ENCODE measurements around the gene BRD1. TPM values are rescaled to one million over a fixed set of nuclear protein-coding genes. Genes with fewer than 3 reads are reported as not detected.

Gene BRD1
- total RNA-seq, 1 donor from 2014 or later: 37.4 TPM

- TF ChIP-seq CTCF (IDR thresholded peaks at IDR 0.05): no peak
- H3K4me1 ChIP-seq: no peaks in the 10 kb centered on the region
- DNase-seq: no peak
- peaks cover 27% of the 10 kb centered on the region for H3K27me3 ChIP-seq (ENCODE audit: low read depth)
- no peak for ATAC-seq
- intact Hi-C loops (cut with DNase I): no loop called here
- H3K36me3 ChIP-seq: no peaks in the 10 kb centered on the region
- no peak overlapping the region for H3K4me3 ChIP-seq
- H3K9me3 ChIP-seq: peaks cover 28% of the 10 kb centered on the region
- H3K27ac ChIP-seq: no peak overlapping the region
Observed at GRCh38 chr22:49749885-49750510, 77.7 kb downstream of the BRD1 start.

- H3K4me1 ChIP-seq: no peaks in the 10 kb centered on the region
- ATAC-seq (no peak), DNase-seq (no peak)
- TF ChIP-seq CTCF (IDR thresholded peaks at IDR 0.05): no peak
- peaks cover 22% of the 10 kb centered on the region for H3K27me3 ChIP-seq (ENCODE audit: low read depth)
- no peak overlapping the region for H3K27ac ChIP-seq
- no peak overlapping the region for H3K4me3 ChIP-seq
- H3K36me3 ChIP-seq: no peaks in the 10 kb centered on the region
- intact Hi-C loops (cut with DNase I): no loop called here
- peaks cover 34% of the 10 kb centered on the region for H3K9me3 ChIP-seq
Observed at GRCh38 chr22:49749227-49749626, 78.4 kb downstream of the BRD1 start.

- no peaks in the 10 kb centered on the region for H3K36me3 ChIP-seq
- intact Hi-C loops (cut with DNase I): no loop called here
- DNase-seq (no peak), ATAC-seq (no peak)
- H3K4me3 ChIP-seq: no peak overlapping the region
- H3K27me3 ChIP-seq (ENCODE audit: low read depth): peaks cover 16% of the 10 kb centered on the region
- H3K4me1 ChIP-seq: no peaks in the 10 kb centered on the region
- peaks cover 34% of the 10 kb centered on the region for H3K9me3 ChIP-seq
- H3K27ac ChIP-seq: no peak overlapping the region
- TF ChIP-seq CTCF (IDR thresholded peaks at IDR 0.05): no peak
Observed at GRCh38 chr22:49748514-49748913, 79.2 kb downstream of the BRD1 start.

- no peaks in the 10 kb centered on the region for H3K4me1 ChIP-seq
- intact Hi-C loops (cut with DNase I): no loop called here
- peaks cover 34% of the 10 kb centered on the region for H3K9me3 ChIP-seq
- H3K27me3 ChIP-seq (ENCODE audit: low read depth): peaks cover 16% of the 10 kb centered on the region
- H3K4me3 ChIP-seq: no peak overlapping the region
- no peak for TF ChIP-seq CTCF (IDR thresholded peaks at IDR 0.05)
- DNase-seq (no peak), ATAC-seq (no peak)
- no peak overlapping the region for H3K27ac ChIP-seq
- H3K36me3 ChIP-seq: no peaks in the 10 kb centered on the region
Observed at GRCh38 chr22:49747716-49748115, 80.0 kb downstream of the BRD1 start.

- peaks cover 16% of the 10 kb centered on the region for H3K27me3 ChIP-seq (ENCODE audit: low read depth)
- intact Hi-C loops (cut with DNase I): no loop called here
- ATAC-seq (no peak), DNase-seq (no peak)
- H3K4me3 ChIP-seq: no peak overlapping the region
- no peak for TF ChIP-seq CTCF (IDR thresholded peaks at IDR 0.05)
- H3K36me3 ChIP-seq: no peaks in the 10 kb centered on the region
- no peak overlapping the region for H3K27ac ChIP-seq
- H3K9me3 ChIP-seq: peaks cover 34% of the 10 kb centered on the region
- H3K4me1 ChIP-seq: no peaks in the 10 kb centered on the region
Observed at GRCh38 chr22:49747130-49747529, 80.5 kb downstream of the BRD1 start.

Measured in lower lobe of right lung (tissue), 2 donors.